ENCODE data around the gene AMZ2.
"Not testable (repeated sequence)": the region's sequence is repeated elsewhere in the genome, so short reads cannot be mapped to it uniquely, and the experiment has no call there.

The AMZ2 gene

DNA sequence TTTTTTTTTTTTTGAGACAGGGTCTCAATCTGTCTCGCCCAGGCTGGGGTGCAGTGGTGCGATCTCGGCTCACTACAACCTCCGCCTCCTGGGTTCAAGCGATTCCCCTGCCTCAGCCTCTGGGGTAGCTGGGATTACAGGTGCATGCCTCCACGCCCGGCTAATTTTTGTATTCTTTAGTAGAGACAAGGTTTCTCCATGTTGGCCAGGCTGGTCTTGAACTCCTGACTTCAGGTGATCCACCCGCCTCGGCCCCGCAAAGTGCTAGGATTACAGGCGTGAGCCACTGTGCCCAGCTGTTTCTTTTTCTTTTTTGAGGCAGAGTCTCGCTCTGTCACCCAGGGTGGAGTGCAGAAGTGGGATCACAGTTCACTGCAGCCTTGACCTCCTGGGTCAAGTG lies 27.1 kb upstream of the AMZ2 start:
- not testable (repeated sequence) for DNase-seq

DNA sequence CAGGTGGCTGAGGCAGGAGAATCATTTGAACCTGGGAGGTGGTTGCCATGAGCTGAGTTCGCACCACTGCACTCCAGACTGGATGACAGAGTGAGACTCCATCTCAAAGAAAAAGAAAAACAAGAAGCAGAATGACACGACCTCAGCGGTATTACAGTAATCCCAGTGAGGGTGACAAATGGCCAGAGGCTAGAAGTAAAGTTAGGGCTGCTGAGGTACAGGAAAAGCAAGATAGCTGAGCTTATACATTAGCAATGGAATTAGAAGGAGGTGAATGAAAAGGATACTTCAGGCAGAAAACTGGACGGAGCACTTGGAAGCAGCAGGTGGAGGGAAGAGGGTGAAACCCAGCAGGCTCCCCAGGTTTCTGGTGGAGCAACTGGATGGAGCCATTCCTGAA lies 26.1 kb upstream of the AMZ2 start:
- no peak for DNase-seq

DNA sequence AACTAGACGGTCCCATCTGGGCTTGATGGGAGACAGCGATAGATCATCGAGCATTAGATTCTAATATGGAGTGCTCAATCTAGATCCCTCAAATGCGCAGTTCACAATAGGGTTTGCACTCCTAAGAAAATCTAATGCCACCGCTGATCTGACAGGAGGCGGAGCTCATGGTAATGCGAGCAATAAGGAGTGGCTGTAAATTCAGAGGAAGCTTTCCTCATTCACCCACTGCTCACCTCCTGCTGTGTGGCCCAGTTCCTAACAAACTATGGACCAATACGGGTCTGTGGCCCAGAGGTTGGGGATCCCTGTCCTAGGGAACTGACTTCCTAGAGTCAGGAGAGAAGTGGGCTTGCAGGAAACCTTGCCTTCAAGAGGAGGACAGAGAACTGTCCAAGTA lies 25.2 kb upstream of the AMZ2 start:
- no peak for DNase-seq

DNA sequence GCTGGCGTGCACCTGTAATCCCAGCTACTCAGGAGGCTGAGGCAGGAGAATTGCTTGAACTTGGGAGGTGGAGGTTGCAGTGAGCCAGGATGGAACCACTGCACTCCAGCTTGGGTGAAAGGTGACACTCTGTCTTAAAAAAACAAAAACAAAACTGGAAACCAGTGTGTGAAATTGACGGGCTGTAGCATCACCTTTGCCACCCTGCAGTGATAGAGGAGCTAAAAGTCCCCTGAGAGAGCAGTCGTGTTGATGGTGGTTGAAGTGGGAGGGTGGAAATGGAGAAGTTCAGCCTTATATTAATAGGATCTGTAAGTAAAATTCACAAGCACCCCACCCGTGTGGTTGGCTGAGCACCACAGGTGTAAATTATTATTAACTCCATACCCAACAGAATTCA lies 22.8 kb upstream of the AMZ2 start:
- DNase-seq: not testable (repeated sequence)

DNA sequence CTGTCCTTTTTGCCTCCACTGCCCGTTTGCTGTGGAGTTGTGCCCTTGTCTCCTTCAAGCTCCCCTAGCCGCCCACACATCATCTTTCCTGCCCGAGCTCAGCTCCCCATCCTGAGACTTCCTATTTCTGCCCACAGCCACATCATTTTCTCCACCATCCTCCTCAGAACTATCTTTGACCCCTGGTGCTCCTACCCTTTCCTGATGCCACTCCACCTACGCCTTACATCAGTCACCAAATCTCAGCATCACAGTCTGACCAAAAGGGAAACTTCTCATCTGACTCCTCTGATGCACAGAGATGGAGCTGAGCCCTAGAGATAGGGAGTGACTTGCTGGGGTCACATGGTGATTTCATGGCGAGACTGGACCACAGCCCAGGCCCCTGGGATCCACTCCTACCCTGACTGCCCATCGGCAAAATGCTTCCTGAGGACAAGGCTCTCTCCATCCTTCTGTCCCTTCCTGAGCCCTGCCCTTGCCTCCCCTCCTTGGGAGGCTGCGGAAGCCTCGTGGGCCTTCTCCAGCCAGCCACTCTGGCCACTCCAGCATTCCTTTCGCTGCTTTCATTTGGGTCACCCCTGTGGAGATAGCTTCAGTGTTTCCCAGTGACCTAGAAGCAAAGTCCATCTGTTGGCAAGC lies 19.7 kb upstream of the AMZ2 start:
- not testable (repeated sequence) for DNase-seq

DNA sequence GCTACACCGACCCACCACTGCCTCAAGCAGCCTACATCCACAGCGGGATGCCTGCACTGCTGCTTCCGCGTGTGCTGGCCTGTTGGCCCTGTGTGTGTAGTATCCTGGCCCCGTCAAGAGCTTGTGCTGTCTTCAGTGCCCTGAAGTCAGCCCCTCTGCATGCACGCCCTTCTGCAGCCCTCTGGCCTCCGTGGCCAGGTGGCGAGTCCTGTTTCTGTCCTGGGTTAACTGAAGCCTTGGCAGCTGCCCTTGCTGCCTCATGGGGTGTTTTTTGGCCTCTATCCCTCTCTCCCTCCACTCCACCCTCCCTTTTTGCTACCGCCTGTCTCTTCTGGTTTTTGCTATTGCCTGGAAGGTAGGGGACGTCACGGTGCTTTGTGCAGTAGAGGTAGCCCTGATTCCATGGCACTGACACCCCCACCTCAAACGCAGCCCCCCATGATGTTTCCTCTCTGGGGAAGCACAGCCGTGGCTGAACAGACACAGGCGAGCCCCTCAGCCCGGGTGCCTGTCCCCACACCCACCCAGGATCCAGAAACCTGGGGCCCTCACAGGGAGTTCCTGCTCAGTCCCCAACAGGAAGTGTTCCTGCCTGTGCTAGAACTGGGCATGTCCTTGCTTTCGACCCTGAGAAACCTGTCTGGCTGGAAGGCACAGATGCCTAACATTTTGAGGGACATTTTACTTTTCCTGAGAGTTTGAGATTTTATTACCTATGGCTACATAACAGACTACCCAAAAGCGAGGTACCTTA lies 18.8 kb upstream of the AMZ2 start:
- no peak for DNase-seq

DNA sequence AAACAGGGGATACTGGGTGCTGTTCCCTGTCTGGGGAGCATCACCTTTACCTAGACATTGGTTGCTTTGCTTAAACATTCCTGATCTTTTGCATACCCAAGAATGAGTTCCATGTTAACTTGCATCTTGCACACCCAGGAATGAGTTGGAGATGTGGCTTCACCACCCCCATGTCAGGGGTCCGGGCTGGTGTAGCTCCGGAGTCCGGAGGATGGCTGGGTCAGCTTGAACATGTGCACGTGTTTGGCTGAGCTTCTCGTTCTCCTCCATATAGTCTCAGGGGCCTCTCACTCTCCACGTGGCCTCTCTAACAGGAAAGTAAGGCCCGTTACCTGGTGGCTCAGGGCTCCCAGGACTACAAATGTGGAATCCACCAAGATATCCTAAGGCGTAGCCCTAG lies 18.2 kb upstream of the AMZ2 start:
- DNase-seq: no peak

DNA sequence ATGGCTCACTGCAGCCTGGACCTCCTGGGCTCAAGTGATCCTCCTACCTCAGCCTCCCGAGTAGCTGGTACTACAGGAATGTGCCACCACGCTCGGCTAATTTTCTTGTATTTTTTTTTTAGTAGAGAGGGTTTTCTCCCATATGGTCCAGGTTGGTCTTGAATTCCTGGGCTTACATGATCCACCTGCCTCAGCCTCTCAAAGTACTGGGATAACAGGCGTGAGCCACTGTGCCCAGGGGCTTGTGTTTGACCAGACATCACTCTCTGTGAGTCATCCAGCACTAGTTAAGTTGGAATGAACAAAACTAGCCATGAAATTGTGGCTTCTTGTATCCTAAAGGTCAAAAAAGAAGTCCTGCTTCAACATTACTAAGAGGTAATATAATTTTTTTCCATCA lies 16.7 kb upstream of the AMZ2 start:
- not testable (repeated sequence) for DNase-seq

DNA sequence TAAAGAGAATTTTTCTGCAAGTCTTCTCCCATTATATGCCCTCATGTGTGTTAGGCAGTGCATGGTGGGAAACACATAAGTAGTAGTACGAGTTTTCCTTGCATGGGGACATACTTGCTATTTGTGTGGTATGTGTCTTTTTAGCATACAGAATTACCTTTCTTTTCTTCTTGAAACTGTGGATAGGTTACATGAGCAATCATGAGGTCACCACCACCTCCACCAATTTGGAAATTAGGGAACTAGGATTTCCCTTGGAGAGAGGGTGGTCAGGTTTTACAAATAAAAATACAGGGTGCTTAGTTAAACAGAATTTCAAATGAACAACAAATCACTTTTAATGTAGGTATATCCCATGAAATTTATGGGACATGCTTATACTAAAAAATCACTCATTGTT lies 16.3 kb upstream of the AMZ2 start:
- no peak for DNase-seq

DNA sequence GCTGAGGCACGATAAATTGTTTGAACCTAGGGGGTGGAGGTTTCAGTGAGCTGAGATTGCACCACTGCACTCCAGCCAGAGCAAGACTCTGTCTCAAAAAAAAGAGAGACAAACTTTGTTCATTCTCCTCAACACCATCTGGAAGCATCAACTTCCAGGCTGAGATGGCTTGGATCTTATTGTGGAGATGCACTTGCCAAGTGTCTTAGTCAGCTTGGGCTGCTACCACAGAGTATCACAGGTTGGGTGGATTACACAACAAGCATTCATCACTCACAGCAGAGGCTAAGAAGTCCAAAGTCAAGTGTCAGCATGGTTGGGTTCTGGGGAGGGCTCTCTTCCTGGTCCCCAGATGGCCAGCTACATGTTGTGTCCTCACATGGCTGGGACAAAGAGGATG lies 15.1 kb upstream of the AMZ2 start:
- peak; percentile 7 for DNase-seq

DNA sequence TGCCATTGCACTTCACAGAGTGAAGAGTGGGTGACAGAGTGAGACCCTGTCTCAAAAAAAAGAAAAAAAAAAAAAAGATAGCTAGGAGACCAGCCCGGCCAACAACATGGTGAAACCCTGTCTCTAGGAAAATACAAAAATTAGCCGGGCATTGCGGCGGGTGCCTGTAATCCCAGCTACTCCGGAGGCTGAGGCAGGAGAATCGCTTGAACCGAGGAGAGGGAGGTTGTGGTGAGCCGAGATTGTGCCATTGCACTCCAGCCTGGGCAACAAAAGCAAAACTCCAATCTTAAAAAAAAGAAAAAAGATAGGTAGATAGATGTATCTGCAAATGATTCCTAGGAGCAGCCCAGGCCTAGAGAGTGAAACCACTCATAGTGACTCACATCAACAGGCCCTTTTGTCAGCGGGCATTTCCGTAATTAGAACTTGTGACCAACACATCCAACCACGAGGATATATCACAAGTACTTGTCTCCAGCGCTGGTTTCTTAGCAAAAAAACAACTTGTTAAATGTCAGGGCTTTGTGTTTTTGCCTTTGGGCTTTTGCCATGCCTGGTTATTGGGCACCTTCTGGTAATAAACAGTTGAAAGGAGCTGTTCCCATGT lies 13.0 kb upstream of the AMZ2 start:
- peak; percentile 59 for DNase-seq

DNA sequence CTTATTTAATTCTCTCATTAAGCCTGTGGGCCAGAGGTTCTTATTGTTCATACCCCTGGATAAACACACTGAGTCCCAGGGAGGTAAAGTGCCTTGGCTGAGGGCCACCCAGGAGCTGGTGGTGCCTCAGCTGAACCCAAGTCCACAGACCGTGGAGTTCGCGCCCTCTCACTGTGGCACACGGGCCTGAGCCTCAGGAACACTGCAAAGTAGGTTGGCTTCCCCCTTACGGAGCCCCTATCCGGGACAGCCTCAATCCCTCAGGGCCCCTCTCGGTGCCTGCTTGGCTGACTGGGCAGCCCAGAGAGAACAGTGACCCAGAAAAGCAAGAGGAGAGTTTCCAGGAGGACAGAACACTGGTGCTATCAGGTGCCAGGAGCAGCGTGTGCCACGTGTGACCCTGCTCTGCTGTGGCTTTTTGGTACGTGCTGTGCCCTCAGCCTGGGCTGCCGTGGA lies 12.5 kb upstream of the AMZ2 start:
- not testable (repeated sequence) for DNase-seq

DNA sequence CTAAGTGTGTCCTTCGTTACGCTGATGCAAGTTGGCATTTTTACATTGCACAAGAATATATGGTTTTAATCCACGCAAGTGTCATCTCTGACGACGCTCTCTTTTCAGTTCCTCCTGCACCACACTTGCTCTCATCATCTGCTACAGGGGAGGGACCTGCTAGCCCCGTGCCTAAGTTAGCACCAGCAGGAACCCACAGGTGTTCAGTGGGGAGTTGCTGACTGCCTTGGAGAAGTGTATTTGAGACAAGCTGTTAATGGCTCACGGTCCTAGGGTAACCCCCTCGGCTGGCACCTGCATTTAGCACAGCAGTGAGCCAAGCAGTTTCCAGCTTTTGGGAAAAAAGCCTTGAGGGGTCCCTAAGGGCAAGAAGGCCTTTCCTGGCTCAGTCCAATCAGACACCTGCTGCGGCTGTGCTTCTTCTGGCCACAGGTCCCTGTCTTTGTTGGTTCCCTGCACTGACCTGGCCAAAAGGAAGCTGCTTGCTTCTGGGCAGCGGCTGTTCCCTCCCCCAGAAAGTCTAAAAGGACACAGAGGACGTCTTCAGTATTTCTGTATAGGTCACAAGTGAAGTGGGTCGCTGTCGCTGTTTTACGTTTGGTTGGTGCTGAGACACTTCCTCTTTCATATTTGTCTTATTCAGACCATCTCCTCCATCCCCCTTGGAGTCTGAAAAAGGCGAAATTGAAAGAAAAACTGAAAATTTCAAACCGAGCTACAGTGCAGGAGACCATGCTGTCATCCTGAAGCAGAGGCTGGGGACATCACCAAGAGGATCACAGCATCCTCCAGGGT lies 10.3 kb upstream of the AMZ2 start:
- DNase-seq: not testable (repeated sequence)

DNA sequence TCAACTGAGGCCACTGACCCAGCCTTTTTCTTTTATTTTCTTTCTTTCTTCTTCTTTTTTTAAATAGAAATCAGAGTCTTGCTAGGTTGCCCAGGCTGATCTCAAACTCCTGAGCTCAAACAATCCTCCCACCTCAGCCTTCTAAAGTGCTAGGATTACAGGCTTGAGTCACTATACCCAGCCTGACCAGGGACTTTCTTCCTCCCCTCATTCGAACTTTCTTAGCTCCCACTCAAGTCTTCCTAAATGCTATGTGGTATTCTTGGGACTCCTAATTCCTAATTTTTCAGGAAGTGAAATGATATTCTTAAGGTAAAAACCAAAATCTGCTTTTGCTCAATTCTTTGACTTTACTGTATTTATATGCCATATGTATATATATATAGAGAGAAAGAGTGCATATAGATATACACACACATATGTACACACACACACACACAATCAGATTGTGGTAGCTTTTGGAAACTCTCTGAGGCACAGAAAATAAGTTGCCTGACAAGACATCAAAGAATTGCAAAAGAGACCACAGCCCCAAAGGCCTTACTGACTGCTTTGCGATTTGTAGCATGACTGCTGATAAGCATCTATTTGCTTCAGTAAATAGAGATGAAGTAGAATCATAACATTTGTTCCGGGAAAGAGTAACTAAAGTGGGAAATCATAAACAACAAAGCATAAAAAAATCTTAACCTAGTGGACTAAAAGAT lies 9.5 kb upstream of the AMZ2 start:
- no peak for DNase-seq

DNA sequence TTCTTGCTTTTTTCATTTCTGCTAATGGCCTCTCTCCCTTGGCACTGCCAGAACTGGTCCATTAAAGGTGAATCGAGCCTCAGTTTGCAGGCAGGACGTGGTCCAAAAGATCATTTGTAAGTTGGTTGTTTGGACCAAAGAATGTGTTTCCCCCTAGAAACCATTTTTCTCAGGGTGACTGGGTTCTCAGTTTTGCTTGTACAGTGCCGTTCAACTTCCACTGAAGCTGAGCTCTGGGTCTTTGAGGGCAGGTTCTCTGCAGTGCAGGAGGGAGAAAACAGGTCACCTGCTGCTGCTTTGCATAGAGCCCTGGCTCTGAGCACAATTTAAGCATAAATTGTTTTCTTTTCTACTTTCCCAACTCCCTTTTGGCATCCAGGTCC lies 9.0 kb upstream of the AMZ2 start:
- DNase-seq: no peak

DNA sequence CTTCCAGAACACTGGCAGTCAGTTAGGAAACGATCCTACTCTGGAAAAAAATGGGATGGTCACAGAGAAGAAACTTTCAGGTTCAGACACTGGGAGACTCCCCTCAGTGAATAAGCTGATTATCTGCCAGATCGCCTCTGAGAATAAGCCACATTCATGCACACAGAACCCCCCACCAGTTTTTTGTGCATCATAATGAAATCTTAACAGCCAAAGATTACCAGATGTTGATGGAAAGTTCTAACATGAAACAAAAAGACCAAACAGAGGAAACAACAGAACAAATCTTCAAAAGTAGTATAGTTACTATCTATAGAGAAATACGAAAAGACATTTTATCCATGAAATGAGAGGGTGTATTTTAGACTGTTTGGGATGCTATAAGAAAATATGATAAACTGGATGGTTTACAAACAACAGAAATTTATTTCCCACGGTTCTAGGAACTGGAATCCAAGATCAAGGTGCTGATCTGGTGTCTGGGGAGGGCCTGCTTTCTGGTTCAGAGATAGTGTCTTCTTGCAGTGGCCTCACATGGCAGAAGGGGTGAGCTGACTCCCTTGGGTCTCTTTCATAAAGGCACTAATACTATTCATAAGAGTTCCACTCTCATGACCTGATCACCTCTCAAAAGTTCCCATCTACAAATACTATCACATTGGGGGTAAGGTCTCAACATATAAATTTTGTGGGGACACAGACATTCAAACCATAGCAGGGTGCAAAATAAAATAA lies 8.0 kb upstream of the AMZ2 start:
- no peak for DNase-seq

DNA sequence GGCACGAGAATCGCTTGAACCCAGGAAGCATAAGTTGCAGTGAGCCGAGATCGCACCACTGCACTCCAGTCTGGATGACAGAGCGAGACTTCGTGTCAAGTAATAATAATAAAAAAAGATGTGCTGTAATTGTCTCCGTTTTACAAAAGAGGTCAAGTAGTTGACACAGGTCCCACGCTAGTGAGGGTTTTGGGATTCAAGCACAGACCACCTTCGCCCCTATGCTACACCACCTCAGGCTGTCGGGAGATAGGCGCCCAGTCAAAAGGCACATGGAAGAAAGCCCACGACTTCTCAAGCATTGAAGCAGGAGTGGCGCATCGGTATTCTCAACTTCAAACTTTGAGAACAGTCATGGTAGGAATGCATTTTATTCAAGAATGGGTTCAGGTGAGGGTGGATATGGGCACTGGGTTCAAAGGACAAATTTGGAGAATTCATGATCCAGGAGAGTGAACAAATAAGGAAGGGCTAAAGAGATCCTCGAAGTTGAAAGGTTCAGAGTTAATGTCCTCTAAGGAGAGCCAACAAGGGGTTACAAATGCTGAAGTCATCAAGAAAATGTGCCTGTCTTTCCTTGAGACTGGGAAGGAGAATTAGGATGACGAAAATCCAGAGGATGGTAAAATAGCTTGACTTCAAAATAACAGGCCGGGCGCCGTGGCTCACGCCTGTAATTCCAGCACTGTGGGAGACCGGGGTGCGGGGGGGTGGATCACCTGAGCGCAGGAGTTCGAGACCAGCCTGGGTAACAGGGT lies 1.4 kb upstream of the AMZ2 start:
- DNase-seq: no peak

DNA sequence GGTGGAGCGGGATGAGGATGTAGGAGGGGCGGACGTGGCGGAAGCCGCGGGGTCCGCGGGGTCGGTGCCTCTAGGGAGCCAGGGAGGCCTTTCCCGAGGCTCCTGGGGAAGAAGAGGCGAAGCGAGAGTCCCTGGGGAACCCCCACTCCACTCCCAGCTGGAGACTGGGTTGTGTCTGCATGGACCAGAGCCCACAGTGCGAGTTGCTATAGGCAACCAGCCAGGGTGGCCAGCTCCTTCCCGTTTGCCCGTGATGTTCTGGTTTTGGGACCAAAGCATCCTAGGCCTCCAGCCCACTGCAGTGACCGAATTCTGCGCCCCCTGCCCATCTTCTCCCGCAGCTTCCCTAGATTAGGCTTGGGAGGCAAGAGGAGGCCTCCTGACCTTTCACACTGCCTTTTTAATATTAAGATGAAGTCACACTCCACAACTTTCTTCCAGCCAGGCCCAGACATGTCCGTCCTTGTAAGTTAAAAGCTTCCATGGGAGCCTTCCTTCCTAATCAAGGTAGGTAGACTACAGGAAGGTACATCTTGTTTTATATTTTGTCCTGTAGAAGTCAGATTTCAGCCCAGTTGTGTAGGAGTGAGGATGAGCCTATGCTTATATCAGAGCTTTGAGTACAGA lies 469 bp downstream of the AMZ2 start:
- peak; percentile 48 for DNase-seq

DNA sequence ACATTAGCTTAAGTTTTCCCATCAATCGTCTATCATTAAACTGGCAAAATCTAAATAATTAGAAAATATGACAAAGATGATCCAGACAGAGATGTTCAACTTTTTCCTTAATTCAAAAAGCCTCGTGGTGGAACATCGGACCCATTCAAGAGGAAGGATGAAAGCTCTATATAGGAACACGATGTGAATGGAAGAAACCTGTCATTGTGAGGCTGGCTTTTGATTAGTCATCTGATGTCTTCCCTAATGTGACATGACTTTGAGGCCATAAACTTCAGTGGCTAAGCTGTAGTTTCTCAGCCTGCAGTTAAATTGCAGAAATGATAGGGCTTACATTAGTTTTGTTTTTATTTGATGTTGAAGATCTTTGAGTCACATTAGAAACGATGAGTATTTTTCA lies 1.0 kb downstream of the AMZ2 start:
- no peak for DNase-seq

DNA sequence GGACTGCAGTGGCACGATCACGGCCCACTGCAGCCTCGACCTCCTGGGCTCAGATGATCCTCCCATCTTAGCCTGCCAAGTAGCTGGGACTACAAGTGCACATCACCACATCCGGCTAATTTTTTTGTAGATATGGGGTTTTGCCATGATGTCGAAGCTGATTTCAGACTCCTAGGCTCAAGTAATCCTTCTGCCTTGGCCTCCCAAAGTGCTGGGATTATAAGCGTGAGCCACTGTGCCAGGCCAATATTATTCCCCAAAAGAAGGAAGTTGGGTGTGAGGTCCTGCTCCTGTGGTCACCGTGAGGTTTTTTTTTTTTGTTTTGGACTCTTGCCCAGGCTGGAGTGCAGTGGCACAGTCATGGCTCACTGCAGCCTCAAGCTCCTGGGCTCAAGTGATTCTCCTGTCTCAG lies 1.5 kb downstream of the AMZ2 start:
- no peak for DNase-seq

DNA sequence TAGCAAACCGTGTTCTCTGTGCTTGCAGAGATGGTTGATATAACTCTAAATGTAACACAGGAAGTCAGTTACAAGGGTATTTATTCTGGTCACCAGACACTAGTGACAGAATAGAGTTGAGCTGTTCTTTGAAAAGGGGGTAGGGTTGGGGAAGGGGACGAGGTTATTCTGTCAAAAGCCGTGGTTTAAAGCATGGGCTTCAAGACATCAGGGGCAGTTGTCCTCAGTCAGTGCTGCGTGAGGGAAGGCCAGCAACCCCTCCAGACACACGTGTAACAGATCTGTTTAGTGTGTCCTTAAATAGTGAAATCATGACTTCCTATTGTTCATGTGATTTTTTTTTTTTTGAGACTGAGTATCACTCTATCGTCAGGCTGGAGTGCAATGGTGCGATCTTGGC lies 5.6 kb downstream of the AMZ2 start:
- DNase-seq: not testable (repeated sequence)
